Measurements from ENCODE around the gene TCERG1L. TPM values are rescaled to one million over a fixed set of nuclear protein-coding genes. Genes with fewer than 3 reads are reported as not detected.

Gene TCERG1L
- total RNA-seq, 1 donor from 2014 or later = 3.5 TPM

- H3K4me1 Mint-ChIP-seq (ENCODE audit: low read depth, unreplicated experiment) = peaks cover 4% of the 10 kb centered on the region
- H3K4me3 ChIP-seq (ENCODE audit: insufficient read depth, low read depth, low read length) = no peak overlapping the region
- no peaks in the 10 kb centered on the region for H4K20me1 ChIP-seq (ENCODE audit: insufficient read depth, low read length)
- no peak overlapping the region for H3K27ac ChIP-seq (ENCODE audit: low read depth, low read length)
- no peak overlapping the region for H3K4me2 ChIP-seq (ENCODE audit: low read length)
- H3K9ac ChIP-seq (ENCODE audit: low read length) = no peak overlapping the region
- H3K4me1 ChIP-seq (ENCODE audit: insufficient read depth, low read length) = no peaks in the 10 kb centered on the region
- H3K36me3 Mint-ChIP-seq (ENCODE audit: low read depth, unreplicated experiment) = peaks cover 2% of the 10 kb centered on the region
- no peak overlapping the region for H3K4me3 Mint-ChIP-seq (ENCODE audit: unreplicated experiment)
- H3K27me3 Mint-ChIP-seq (ENCODE audit: low read depth, unreplicated experiment) = peaks cover 3% of the 10 kb centered on the region
- TF ChIP-seq, protein P1, sequence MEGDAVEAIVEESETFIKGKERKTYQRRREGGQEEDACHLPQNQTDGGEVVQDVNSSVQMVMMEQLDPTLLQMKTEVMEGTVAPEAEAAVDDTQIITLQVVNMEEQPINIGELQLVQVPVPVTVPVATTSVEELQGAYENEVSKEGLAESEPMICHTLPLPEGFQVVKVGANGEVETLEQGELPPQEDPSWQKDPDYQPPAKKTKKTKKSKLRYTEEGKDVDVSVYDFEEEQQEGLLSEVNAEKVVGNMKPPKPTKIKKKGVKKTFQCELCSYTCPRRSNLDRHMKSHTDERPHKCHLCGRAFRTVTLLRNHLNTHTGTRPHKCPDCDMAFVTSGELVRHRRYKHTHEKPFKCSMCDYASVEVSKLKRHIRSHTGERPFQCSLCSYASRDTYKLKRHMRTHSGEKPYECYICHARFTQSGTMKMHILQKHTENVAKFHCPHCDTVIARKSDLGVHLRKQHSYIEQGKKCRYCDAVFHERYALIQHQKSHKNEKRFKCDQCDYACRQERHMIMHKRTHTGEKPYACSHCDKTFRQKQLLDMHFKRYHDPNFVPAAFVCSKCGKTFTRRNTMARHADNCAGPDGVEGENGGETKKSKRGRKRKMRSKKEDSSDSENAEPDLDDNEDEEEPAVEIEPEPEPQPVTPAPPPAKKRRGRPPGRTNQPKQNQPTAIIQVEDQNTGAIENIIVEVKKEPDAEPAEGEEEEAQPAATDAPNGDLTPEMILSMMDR (IDR thresholded peaks at IDR 0.05; ENCODE audit: insufficient read depth, low read depth, low read length) = no peak
- no peak for TF ChIP-seq EZH2 (IDR thresholded peaks at IDR 0.05; ENCODE audit: insufficient read depth, low read length)
- H3K27me3 ChIP-seq (ENCODE audit: insufficient read depth, low read length) = no peaks in the 10 kb centered on the region
- H2AFZ ChIP-seq (ENCODE audit: low read depth, low read length) = no peak overlapping the region
- FAIRE-seq = no peak
- no peak for DNase-seq (ENCODE audit: low read depth)
- no peaks in the 10 kb centered on the region for H3K36me3 ChIP-seq (ENCODE audit: insufficient read depth, low read length)
- H3K9me3 ChIP-seq (ENCODE audit: insufficient read depth, low read depth, low read length) = peaks cover 9% of the 10 kb centered on the region
- H3K79me2 ChIP-seq (ENCODE audit: insufficient read depth, low read length) = no peaks in the 10 kb centered on the region
- H3K27ac Mint-ChIP-seq (ENCODE audit: unreplicated experiment) = no peak overlapping the region
- H3K9me3 Mint-ChIP-seq (ENCODE audit: unreplicated experiment) = peaks cover 19% of the 10 kb centered on the region
These were observed 182.8 kb downstream of the TCERG1L start for GRCh38 chr10:131128731-131129130.

- H3K27ac Mint-ChIP-seq (ENCODE audit: unreplicated experiment) = no peak overlapping the region
- peaks cover 11% of the 10 kb centered on the region for H3K9me3 ChIP-seq (ENCODE audit: insufficient read depth, low read depth, low read length)
These were observed 183.9 kb downstream of the TCERG1L start for GRCh38 chr10:131127610-131128009.

DNA sequence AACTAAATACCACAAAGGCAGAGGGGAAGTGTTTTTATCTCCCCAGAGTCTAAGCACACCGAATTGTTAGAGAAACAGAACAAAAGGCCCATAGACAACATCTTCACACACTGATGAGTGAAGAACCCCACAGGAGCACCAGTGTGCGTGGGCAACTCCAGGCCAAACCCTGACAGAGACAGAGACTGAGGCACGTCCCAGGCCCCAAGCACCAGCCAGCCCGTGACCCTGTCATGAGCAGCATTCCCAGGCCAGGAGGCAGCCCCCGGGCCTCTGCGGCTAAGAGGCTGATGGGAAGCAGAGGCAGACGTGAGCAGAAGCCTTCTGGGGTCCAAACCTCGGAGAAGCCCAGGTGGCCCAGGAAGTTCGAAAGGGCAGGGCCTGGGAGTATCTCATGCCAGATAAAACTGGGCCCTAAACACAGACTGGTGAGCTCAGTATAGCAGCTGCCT lies 184.4 kb downstream of the TCERG1L start:
- Histone ChIP-seq H3K4me3 (ENCODE audit: insufficient read depth, low read depth, low read length) (no peak overlapping the region), H3K4me1 (ENCODE audit: insufficient read depth, low read length) (no peaks in the 10 kb centered on the region), H3K27me3 (ENCODE audit: insufficient read depth, low read length) (no peaks in the 10 kb centered on the region), H3K9ac (ENCODE audit: low read length) (no peak overlapping the region), H3K79me2 (ENCODE audit: insufficient read depth, low read length) (no peaks in the 10 kb centered on the region), H3K4me2 (ENCODE audit: low read length) (no peak overlapping the region), H3K27ac (ENCODE audit: low read depth, low read length) (no peak overlapping the region), H3K36me3 (ENCODE audit: insufficient read depth, low read length) (no peaks in the 10 kb centered on the region), H3K9me3 (ENCODE audit: insufficient read depth, low read depth, low read length) (peaks cover 11% of the 10 kb centered on the region), H4K20me1 (ENCODE audit: insufficient read depth, low read length) (no peaks in the 10 kb centered on the region), H2AFZ (ENCODE audit: low read depth, low read length) (no peak overlapping the region)
- no peak overlapping the region for H3K27ac Mint-ChIP-seq (ENCODE audit: unreplicated experiment)
- TF ChIP-seq, protein P1 (IDR thresholded peaks at IDR 0.05; ENCODE audit: insufficient read depth, low read depth, low read length) = no peak
- no peak for TF ChIP-seq EZH2 (IDR thresholded peaks at IDR 0.05; ENCODE audit: insufficient read depth, low read length)
- peaks cover 21% of the 10 kb centered on the region for H3K9me3 Mint-ChIP-seq (ENCODE audit: unreplicated experiment)
- no peaks in the 10 kb centered on the region for H3K27me3 Mint-ChIP-seq (ENCODE audit: low read depth, unreplicated experiment)
- no peak overlapping the region for H3K4me3 Mint-ChIP-seq (ENCODE audit: unreplicated experiment)
- H3K4me1 Mint-ChIP-seq (ENCODE audit: low read depth, unreplicated experiment) = peaks cover 4% of the 10 kb centered on the region
- DNase-seq (ENCODE audit: low read depth) = no peak
- H3K36me3 Mint-ChIP-seq (ENCODE audit: low read depth, unreplicated experiment) = peaks cover 4% of the 10 kb centered on the region
- no peak for FAIRE-seq

More at GRCh38 chr10:131127610-131128009, 183.9 kb downstream of the TCERG1L start:
- Histone ChIP-seq H3K27me3 (ENCODE audit: insufficient read depth, low read length) (no peaks in the 10 kb centered on the region), H4K20me1 (ENCODE audit: insufficient read depth, low read length) (no peaks in the 10 kb centered on the region), H3K36me3 (ENCODE audit: insufficient read depth, low read length) (no peaks in the 10 kb centered on the region), H3K79me2 (ENCODE audit: insufficient read depth, low read length) (no peaks in the 10 kb centered on the region), H2AFZ (ENCODE audit: low read depth, low read length) (no peak overlapping the region), H3K4me2 (ENCODE audit: low read length) (no peak overlapping the region), H3K4me3 (ENCODE audit: insufficient read depth, low read depth, low read length) (no peak overlapping the region), H3K4me1 (ENCODE audit: insufficient read depth, low read length) (no peaks in the 10 kb centered on the region), H3K27ac (ENCODE audit: low read depth, low read length) (no peak overlapping the region), H3K9ac (ENCODE audit: low read length) (no peak overlapping the region)
- peaks cover 4% of the 10 kb centered on the region for H3K4me1 Mint-ChIP-seq (ENCODE audit: low read depth, unreplicated experiment)
- no peak overlapping the region for H3K4me3 Mint-ChIP-seq (ENCODE audit: unreplicated experiment)
- no peaks in the 10 kb centered on the region for H3K27me3 Mint-ChIP-seq (ENCODE audit: low read depth, unreplicated experiment)
- TF ChIP-seq, protein P1 (IDR thresholded peaks at IDR 0.05; ENCODE audit: insufficient read depth, low read depth, low read length) = no peak
- H3K36me3 Mint-ChIP-seq (ENCODE audit: low read depth, unreplicated experiment) = peaks cover 4% of the 10 kb centered on the region
- peaks cover 17% of the 10 kb centered on the region for H3K9me3 Mint-ChIP-seq (ENCODE audit: unreplicated experiment)
- no peak for DNase-seq (ENCODE audit: low read depth)
- FAIRE-seq = no peak
